GM10847 (cell line): ENCODE results near the gene CRIP2.

ENCODE experiments used
- POLR2A ChIP-seq: IDR thresholded peaks from 2 replicates; pipeline ENCODE4 v1.6.1; 2011; ENCODE audit not compliant: insufficient read length; ENCODE audit errors: extremely low read depth

The CRIP2 gene

DNA sequence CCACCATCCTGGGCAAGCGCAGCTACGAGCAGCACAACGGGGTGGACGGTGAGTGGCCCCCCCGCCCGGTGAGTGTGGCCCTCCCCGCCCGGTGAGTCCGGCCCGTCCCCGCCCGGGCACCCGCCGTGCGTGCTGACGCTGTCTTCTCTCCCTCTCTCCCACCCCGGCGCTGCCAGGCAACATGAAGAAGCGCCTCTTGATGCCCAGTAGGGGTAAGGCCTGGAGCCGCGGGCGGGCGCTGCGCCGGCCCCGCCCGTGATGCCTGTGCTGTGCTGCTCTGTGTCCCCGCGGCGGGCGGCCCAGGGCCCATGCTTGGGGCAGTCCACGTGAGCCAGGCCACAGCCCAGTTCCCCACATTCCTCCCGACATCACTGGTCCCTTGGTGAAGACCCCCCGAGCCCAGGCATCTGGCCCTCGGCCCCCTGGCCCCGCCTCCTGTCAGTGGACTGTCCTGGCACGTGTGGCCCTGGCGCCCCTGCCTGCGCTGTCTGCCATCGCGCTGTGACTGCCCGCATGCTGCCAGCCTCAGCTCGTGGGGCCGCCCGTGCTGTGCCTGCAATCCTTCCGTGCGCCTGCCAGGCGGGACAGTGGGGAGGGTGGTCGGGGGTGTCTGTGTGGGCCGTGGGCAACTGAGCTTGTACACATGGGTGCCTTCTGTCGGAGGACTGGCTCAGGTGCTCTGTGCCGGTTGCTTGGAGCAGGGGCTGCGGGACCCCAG is 7.9 kb upstream of the CRIP2 start:
- no peak for TF ChIP-seq POLR2A

DNA sequence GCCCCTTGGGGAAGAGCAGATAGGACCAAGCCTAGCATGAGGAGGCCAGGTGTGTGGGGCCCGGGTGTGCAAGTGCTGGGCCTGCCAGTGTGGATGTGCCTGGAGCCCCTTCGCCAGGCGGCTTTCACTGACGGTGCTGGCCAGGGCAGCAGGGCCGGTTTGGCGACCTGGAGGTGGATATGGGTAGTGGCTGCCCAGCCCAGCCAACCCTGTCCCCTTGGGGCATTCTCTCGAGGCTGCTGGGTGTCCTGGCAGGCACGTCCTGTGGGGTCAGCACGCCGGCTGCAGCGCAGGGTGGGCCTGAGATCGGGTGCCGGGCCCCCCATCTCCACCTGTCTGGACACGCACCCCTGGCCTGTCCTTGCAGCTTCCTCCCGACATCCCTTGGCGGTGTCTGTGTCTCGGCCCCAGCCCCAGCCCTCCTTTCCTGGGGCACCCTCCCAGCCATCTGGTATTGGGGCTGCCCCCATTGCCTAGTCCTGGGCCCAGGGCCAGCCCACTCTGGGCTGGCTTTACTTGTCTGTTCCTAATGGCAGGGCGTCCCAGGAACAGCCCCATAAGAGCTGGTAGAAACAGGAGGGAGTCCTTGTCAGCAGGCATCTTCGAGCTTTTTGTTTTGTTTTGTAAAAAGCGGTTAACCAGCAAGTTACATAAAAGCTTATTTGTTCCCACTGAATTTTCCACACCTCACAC is 7.2 kb upstream of the CRIP2 start:
- TF ChIP-seq POLR2A, result no peak

DNA sequence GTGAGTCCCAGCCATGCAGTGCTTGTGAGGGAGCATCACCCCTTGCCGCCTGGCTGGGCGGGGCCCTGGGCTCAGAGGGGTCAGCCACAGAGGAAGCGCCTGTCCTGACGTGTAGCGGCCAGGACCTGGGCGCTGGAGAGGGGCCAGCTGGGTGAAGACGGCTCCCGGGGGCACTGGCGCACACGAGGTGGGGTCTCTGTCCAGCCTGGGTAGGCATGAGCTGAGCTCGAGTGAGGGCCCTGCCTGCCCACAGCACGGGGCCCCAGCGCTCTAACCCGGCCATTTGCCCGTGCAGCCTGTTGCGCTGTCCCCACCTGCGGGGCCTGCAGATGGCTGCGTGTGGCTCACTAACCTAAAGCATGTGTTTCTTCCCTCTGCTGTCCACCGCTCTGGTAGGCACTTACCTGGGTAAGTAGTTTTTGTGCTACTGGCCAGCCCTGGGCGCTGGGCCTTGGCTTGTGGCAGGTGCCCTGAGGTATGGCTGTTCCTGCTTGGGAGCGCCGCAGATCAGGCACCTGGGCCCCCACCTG is 6.6 kb upstream of the CRIP2 start:
- TF ChIP-seq POLR2A, result no peak

DNA sequence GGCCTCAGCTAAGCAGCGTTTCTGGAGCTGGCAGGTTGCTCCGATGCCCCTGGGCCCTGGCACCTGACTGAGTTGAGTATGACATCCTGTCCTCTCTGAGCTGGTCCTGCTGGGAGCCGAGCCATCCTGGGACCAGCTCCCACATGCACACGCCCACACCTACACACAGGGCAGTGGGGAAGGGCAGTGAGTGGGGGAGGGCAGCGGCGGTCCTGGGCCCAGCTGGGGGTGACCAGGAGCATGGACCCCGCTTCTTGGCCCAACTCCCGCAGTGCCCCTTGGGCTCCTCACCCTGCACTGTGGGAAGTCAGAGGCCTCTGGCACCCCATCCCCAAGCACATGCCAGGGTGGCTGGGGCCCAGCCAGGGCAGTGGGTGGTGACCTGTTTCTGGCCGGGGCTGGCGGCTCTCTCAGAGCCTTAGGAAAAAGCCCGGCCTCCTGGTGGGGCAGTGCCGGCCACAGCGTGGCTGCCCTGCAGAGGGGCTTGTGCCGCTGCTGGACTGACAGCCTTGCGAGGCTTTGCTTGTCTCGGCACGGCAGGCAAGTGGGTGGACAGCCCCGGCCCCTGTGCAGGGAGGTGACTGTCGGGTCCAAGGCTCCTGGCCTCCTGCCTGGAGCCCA is 5.9 kb upstream of the CRIP2 start:
- no peak for TF ChIP-seq POLR2A

DNA sequence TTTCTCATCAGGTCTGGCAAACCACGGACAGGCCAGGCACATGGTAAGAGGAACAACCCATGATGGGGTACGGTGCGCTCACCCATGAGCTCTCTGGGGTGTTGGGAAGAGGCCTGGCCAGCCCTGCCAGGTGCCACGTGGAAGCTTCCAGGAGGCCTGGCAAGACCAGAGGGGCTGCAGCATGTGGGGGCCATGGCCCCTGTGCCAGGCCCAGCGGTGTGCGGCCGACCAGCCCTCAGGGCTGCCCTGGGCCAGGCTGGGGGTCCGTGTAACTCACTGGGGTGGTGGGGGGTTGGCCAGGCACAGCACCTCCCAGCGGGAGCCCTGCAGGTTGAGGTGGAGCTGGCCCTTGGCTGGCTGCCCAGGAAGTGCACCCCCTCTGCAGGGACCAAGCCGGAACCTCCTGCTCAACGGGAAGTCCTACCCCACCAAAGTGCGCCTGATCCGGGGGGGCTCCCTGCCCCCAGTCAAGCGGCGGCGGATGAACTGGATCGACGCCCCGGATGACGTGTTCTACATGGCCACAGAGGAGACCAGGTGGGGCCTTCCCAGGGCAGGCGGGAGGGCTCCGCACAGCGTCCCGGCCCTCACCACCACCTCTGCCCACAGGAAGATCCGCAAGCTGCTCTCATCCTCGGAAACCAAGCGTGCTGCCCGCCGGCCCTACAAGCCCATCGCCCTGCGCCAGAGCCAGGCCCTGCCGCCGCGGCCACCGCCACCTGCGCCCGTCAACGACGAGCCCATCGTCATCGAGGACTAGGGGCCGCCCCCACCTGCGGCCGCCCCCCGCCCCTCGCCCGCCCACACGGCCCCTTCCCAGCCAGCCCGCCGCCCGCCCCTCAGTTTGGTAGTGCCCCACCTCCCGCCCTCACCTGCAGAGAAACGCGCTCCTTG is 4.9 kb upstream of the CRIP2 start:
- no peak for TF ChIP-seq POLR2A

- TF ChIP-seq POLR2A, result no peak
Measured at GRCh38 chr14:105470350-105471296, 4.0 kb upstream of the CRIP2 start.

DNA sequence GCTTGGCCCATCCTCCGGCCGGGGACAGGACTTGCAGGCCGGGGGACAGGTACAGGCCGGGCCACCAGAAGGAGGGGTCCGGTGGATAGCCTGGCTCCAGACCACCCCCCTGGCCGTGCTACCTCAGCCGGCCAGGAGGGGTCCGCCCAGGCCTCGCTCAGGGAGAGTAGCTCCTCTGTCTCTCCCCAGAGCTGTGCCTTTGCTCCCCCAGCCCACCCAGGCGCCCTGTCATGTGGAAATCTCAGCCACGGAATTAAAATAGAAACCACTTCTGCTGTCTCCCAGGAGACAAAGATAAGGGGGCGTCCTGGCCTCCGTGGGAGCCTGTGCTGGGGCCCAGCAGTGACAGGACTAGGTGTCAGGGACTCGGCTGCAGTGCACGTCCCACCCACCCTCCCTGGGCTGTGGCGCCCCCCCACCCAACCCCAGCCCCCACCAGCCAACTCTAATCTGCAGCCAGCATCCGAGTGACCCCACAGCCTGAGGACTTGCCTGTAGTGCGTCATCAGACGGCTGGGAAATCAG is 3.3 kb upstream of the CRIP2 start:
- TF ChIP-seq POLR2A, result no peak

DNA sequence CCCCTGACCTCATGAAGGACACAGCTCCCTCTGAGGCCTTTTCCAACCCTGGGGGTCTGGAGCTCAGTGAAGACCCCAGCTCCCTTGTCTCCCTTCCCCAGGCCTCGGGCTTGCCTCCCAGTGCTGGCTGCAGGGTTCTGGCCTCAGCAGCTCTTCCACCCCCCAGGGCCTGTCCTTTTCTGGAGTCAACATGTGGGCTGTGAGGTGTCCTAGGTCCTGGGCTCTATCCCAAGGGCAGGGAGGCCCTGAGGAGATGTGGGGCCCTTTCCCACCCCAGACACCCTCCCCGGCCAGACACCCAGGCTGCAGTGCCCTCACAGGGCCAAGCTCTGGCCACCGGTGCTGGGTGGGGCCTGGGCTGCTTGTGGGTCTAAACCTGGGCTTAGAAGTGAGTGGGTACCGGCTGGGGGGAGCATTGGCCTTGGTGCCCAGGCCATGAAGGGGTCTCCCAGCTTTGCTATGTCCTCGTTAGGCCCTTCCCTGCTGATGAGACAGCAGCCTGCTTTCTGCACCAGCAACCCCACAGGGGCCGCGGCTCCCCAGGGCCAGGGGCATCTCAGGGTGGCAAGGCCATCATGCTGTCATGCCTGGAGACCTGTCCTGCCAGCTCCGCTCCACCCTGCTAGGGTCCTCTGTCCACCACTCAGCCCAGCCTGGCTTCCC is 2.7 kb upstream of the CRIP2 start:
- no peak for TF ChIP-seq POLR2A

DNA sequence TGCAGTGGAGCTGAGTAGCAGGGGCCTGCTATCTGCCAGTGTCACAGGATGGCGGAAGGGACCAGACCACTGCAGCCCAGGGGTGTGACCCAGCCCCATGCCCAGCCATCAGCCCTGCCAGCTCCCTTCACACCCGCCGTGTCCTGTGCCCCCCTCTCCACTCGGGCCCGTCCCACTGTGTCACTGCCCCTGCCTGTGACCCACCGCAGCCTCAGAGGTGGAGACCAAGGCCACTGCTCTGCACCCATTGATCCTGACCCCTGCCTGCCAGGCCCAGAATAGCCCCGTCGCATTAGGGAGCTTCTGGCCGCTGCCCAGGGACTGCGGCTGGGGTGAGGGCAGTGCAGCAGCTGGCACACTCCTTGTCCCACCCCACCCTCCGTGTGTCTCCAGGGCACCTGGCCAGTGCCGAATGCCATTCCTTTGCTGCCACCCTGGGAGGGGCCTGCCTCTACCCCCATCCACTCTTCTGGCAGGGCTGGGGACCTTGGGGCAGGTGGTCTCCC is 2.1 kb upstream of the CRIP2 start:
- no peak for TF ChIP-seq POLR2A

GRCh38 chr14:105473033-105473676 is 1.5 kb upstream of the CRIP2 start:
- TF ChIP-seq POLR2A, result no peak

DNA sequence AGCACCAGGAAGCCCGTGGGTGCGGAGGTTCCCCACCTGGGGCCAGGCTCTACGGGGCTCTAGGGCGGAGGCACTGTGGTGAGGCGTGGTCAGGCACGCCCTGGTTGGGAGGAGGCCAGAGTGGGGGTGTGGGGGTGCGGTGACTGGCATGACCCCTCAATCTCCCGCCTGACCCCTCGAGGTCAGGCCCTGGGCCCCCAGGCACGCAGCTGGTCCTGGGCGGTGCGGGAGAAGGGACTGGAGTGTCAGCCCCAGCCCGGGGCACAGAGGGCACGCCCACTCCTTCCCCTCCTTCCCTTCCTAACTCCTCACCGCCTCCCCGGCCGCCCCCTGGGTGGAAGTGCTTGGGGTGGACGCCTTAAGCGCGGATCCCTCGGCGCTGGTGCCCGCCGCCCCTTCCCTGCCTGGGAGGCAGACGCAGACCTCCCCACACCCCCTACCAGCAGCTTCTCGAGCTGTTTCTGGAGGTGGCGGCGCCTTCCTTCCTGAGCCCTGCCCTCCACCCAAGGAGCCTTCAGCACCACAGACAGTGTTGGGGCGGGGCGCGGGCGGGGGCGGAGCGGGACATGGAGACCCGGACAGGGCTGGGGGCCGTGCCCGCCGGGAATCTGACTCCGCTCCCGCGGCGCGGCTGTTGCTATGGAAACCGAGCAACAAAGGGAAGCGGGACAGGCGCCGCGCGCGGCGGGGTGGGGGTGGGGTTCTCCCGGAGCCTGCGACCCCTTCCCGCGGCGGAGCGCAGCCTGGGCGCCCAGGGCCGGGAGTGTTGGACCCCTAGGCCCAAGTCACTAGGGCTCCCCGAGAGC is 741 bp upstream of the CRIP2 start:
- no peak for TF ChIP-seq POLR2A

DNA sequence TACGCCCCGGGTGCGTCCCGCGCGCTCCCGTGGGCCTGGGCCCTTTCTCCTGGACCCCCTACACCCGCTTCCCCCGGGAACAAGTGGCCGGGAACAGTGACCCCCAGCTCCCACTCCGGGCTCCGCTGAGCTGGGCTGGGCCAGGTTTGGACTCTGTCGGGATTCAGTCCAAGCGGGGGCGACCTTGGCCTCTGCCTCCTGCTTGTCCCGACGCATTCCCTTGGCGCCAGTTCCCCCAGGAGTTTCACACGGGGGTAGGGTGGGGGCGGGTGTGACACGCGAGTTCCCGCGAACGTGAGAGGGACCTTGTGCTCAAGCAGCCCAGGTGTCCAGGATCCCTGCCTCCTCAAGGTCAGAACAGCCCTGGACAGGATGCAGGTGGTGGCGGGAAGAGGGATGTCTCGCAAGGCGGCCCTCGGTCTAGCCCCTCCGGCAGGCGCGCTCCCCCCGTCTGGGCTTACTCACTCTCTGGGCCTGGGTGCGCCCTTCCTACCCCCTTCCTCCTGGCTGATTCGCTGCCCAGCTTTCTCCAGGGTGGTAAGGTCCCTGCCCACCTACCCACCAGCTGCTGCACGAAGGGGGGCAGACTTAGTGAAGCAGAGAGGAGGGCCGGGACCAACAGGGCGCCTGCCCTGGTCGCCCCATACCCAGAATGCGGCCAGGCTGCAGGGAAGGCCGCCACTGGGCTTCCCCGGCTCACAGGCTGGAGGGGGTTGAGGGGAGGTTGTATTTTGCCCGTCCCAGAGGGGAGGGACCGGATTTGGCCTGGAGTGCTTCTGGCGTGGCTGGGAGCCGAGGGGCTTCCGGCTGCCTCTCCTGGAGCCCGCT is 862 bp downstream of the CRIP2 start:
- TF ChIP-seq POLR2A, result no peak
